HepG2 (cell line): ENCODE data around the gene KRTAP21-2. TPM values are rescaled to one million over a fixed set of nuclear protein-coding genes. Genes with fewer than 3 reads are reported as not detected.

ENCODE experiments used
- CERS6 ChIP-seq: sonication (generic); formaldehyde crosslinking; IDR thresholded peaks from 2 replicates; pipeline ENCODE4 v1.5.0; 2020; ENCODE audit warnings: missing genetic modification reagents
- HDAC2 ChIP-seq: sonication (generic); formaldehyde crosslinking; IDR thresholded peaks from 2 replicates; pipeline ENCODE4 v1.4.0; 2020; ENCODE audit warnings: missing genetic modification reagents
- SCMH1 ChIP-seq: sonication (generic); formaldehyde crosslinking; IDR thresholded peaks from 2 replicates; pipeline ENCODE4 v1.9.0; 2021; ENCODE audit warnings: missing genetic modification reagents, mild to moderate bottlenecking, borderline replicate concordance
- SSRP1 ChIP-seq: IDR thresholded peaks from 2 replicates; pipeline ENCODE4 v1.6.1; 2016; ENCODE audit warnings: control low read depth
- TCF7 ChIP-seq: sonication (generic); IDR thresholded peaks from 2 replicates; pipeline ENCODE4 v1.6.1; 2016; ENCODE audit warnings: antibody characterized with exemption, low read depth
- ZBTB7B ChIP-seq: sonication (generic); formaldehyde crosslinking; IDR thresholded peaks from 2 replicates; pipeline ENCODE4 v1.4.0; 2020; ENCODE audit warnings: missing genetic modification reagents
- ZFP62 ChIP-seq: sonication (generic); formaldehyde crosslinking; IDR thresholded peaks from 2 replicates; pipeline ENCODE4 v1.4.0; 2020; ENCODE audit warnings: missing genetic modification reagents
- ZMAT5 ChIP-seq: sonication (generic); formaldehyde crosslinking; IDR thresholded peaks from 2 replicates; pipeline ENCODE4 v1.5.0; 2020; ENCODE audit warnings: mild to moderate bottlenecking, low read depth, missing genetic modification reagents, borderline replicate concordance
- ZNF17 ChIP-seq: sonication (generic); formaldehyde crosslinking; IDR thresholded peaks from 2 replicates; pipeline ENCODE4 v1.5.0; 2020; ENCODE audit warnings: mild to moderate bottlenecking, missing genetic modification reagents
- ZNF512 ChIP-seq: sonication (generic); formaldehyde crosslinking; IDR thresholded peaks from 2 replicates; pipeline ENCODE4 v1.4.0; 2020; ENCODE audit warnings: mild to moderate bottlenecking, missing genetic modification reagents
- ZNF644 ChIP-seq: IDR thresholded peaks from 2 replicates; pipeline ENCODE4 v1.6.1; 2016; ENCODE audit warnings: low read depth
- ZNF746 ChIP-seq: sonication (generic); formaldehyde crosslinking; IDR thresholded peaks from 2 replicates; pipeline ENCODE4 v1.8.0; 2022; ENCODE audit warnings: mild to moderate bottlenecking, missing genetic modification reagents
- ZNF800 ChIP-seq: sonication (generic); formaldehyde crosslinking; IDR thresholded peaks from 2 replicates; pipeline ENCODE4 v1.4.0; 2020; ENCODE audit warnings: missing genetic modification reagents
- polyA plus RNA-seq, 8 experiments: library from polyadenylated mRNA; depleted of rRNA in 3 of 8; stranded (reverse) in 7 of 8; unstranded in 1 of 8; fragments of >200 nt; fragmentation: Illumina TruSeq in 4 of 8; extraction: Trizol in 4 of 8; gene quantifications; 2 replicates each; pipeline versions ENCODE4 v1.2.1 to v1.2.3, GENCODE V29; 2011 to 2016; ENCODE audit warnings: low read depth in 4 of 8, missing spikeins in 1 of 8, mixed read lengths in 1 of 8; ENCODE audit not compliant: insufficient read depth in 1 of 8
- total RNA-seq, 5 experiments: library from RNA; depleted of rRNA; stranded (reverse); fragments of >200 nt; fragmentation: Illumina TruSeq; extraction: Trizol; gene quantifications; 2 replicates each; pipeline ENCODE4 v1.2.3, GENCODE V29; 2016; ENCODE audit warnings: low read depth in 1 of 5
- TF ChIP-seq, protein P1 (sequence below), 2 experiments: IDR thresholded peaks; 2 replicates each; pipeline ENCODE4 v1.6.1; 2011 to 2012; ENCODE audit warnings: low read length in 2 of 2, borderline replicate concordance in 1 of 2, low read depth in 1 of 2, mild to moderate bottlenecking in 1 of 2, moderate library complexity in 1 of 2
- TF ChIP-seq, protein P2 (sequence below): sonication (generic); formaldehyde crosslinking; IDR thresholded peaks from 2 replicates; pipeline ENCODE4 v1.4.0; 2020; ENCODE audit warnings: missing genetic modification reagents

KRTAP21-2 gene
- total and polyA plus RNA-seq, 2 of the 13 experiments (the other 11 are each of a cell fraction or from before 2014, with no cell fraction given), result not detected

DNA sequence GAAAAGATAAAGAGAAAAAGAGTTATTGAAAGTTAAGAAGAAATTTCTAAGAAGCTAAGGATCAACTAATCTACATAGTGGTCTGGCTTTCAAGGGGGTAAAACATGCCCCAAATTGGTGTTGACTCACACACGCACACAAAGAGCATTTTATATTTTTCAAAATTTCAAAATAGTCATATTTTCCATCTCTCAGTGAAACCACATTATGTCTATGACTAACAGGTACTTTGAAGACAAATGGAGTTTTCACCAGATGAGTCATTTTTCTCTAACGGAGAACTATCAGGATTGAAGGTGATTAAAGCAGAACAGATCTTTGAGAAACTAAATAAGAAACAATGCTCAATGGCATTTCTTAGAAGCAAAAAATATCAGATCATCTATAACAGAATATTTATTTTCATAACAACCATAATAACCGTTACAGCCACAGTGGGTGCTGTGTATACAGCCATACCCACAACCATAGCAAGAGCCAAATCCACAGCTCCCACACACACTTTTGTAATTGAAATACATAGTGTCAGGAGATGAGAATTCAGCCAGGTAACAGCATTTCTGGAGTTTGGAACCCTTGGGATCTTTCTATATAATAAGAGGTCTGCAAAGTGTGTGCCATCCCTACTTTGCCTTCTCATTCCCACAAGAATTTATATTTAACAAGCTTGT, 28.7 kb downstream of the KRTAP21-2 start, which contains the start of gene KRTAP21-3 (continued):
- TF ChIP-seq, protein P1, sequence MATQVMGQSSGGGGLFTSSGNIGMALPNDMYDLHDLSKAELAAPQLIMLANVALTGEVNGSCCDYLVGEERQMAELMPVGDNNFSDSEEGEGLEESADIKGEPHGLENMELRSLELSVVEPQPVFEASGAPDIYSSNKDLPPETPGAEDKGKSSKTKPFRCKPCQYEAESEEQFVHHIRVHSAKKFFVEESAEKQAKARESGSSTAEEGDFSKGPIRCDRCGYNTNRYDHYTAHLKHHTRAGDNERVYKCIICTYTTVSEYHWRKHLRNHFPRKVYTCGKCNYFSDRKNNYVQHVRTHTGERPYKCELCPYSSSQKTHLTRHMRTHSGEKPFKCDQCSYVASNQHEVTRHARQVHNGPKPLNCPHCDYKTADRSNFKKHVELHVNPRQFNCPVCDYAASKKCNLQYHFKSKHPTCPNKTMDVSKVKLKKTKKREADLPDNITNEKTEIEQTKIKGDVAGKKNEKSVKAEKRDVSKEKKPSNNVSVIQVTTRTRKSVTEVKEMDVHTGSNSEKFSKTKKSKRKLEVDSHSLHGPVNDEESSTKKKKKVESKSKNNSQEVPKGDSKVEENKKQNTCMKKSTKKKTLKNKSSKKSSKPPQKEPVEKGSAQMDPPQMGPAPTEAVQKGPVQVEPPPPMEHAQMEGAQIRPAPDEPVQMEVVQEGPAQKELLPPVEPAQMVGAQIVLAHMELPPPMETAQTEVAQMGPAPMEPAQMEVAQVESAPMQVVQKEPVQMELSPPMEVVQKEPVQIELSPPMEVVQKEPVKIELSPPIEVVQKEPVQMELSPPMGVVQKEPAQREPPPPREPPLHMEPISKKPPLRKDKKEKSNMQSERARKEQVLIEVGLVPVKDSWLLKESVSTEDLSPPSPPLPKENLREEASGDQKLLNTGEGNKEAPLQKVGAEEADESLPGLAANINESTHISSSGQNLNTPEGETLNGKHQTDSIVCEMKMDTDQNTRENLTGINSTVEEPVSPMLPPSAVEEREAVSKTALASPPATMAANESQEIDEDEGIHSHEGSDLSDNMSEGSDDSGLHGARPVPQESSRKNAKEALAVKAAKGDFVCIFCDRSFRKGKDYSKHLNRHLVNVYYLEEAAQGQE (IDR thresholded peaks at IDR 0.05; ENCODE audit: borderline replicate concordance in 1 of 2, low read depth in 1 of 2, low read length in 2 of 2), result no peak
- TF ChIP-seq ZNF512 (CRISPR knock-in tag) (no peak), ZNF800 (CRISPR knock-in tag) (no peak), ZNF17 (CRISPR knock-in tag) (no peak), ZMAT5 (no peak), ZNF644 (CRISPR knock-in tag) (no peak), SCMH1 (no peak), SSRP1 (CRISPR knock-in tag) (no peak), CERS6 (CRISPR knock-in tag) (no peak), TCF7 (no peak), ZBTB7B (CRISPR knock-in tag) (no peak), ZNF746 (CRISPR knock-in tag) (no peak), HDAC2 (no peak), ZFP62 (CRISPR knock-in tag) (no peak)
- TF ChIP-seq, protein P2, sequence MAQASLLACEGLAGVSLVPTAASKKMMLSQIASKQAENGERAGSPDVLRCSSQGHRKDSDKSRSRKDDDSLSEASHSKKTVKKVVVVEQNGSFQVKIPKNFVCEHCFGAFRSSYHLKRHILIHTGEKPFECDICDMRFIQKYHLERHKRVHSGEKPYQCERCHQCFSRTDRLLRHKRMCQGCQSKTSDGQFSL (CRISPR knock-in tag), result no peak
- TF ChIP-seq, all 625 proteins: peak for 0
